ENCODE measurements around the gene L3MBTL3.

- TF ChIP-seq FOXM1 (IDR thresholded peaks at IDR 0.05; ENCODE audit: low read depth, low read length): no peak
- no peak for TF ChIP-seq REST (IDR thresholded peaks at IDR 0.05; ENCODE audit: low read depth, low read length)
- TF ChIP-seq SMAD1 (IDR thresholded peaks at IDR 0.05; ENCODE audit: low read depth, partially characterized antibody): no peak
- TF ChIP-seq, protein P1, sequence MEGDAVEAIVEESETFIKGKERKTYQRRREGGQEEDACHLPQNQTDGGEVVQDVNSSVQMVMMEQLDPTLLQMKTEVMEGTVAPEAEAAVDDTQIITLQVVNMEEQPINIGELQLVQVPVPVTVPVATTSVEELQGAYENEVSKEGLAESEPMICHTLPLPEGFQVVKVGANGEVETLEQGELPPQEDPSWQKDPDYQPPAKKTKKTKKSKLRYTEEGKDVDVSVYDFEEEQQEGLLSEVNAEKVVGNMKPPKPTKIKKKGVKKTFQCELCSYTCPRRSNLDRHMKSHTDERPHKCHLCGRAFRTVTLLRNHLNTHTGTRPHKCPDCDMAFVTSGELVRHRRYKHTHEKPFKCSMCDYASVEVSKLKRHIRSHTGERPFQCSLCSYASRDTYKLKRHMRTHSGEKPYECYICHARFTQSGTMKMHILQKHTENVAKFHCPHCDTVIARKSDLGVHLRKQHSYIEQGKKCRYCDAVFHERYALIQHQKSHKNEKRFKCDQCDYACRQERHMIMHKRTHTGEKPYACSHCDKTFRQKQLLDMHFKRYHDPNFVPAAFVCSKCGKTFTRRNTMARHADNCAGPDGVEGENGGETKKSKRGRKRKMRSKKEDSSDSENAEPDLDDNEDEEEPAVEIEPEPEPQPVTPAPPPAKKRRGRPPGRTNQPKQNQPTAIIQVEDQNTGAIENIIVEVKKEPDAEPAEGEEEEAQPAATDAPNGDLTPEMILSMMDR (IDR thresholded peaks at IDR 0.05 in 2 of 3, conservative IDR thresholded peaks at IDR 0.05 in 1 of 3; ENCODE audit: control insufficient read depth in 2 of 3, extremely low read depth in 1 of 3, insufficient read depth in 1 of 3, low read depth in 3 of 3, low read length in 3 of 3): no peak
- no peak for TF ChIP-seq SREBF2 (IDR thresholded peaks at IDR 0.05; ENCODE audit: low read length)
- TF ChIP-seq, protein P2, sequence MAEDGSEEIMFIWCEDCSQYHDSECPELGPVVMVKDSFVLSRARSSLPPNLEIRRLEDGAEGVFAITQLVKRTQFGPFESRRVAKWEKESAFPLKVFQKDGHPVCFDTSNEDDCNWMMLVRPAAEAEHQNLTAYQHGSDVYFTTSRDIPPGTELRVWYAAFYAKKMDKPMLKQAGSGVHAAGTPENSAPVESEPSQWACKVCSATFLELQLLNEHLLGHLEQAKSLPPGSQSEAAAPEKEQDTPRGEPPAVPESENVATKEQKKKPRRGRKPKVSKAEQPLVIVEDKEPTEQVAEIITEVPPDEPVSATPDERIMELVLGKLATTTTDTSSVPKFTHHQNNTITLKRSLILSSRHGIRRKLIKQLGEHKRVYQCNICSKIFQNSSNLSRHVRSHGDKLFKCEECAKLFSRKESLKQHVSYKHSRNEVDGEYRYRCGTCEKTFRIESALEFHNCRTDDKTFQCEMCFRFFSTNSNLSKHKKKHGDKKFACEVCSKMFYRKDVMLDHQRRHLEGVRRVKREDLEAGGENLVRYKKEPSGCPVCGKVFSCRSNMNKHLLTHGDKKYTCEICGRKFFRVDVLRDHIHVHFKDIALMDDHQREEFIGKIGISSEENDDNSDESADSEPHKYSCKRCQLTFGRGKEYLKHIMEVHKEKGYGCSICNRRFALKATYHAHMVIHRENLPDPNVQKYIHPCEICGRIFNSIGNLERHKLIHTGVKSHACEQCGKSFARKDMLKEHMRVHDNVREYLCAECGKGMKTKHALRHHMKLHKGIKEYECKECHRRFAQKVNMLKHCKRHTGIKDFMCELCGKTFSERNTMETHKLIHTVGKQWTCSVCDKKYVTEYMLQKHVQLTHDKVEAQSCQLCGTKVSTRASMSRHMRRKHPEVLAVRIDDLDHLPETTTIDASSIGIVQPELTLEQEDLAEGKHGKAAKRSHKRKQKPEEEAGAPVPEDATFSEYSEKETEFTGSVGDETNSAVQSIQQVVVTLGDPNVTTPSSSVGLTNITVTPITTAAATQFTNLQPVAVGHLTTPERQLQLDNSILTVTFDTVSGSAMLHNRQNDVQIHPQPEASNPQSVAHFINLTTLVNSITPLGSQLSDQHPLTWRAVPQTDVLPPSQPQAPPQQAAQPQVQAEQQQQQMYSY (CRISPR knock-in tag; IDR thresholded peaks at IDR 0.05): no peak
- no peak for TF ChIP-seq PAX5 (IDR thresholded peaks at IDR 0.05; ENCODE audit: borderline replicate concordance, low read depth, low read length)
- no peak for TF ChIP-seq YY1 (IDR thresholded peaks at IDR 0.05; ENCODE audit: low read depth, low read length)
- no peak for TF ChIP-seq POLR2AphosphoS5 (IDR thresholded peaks at IDR 0.05; ENCODE audit: low read length)
Measured at GRCh38 chr6:130167655-130168054, 149.3 kb downstream of the L3MBTL3 start.
